H1 (cell line): ENCODE measurements around the gene HTR2A. TPM values are rescaled to one million over a fixed set of nuclear protein-coding genes. Genes with fewer than 3 reads are reported as not detected.

ENCODE experiments used
- CTCF ChIA-PET: fragments of 300-600 bp; sonication (Branson Sonifier 250); formaldehyde crosslinking; loops from one replicate; lab custom pipeline; 2021; ENCODE audit not compliant: partially characterized antibody; lab: Charles Lee
- POLR2A ChIA-PET: fragments of 300-600 bp; sonication (Branson Sonifier 250); formaldehyde crosslinking; loops from one replicate; lab custom pipeline; 2021; ENCODE audit warnings: inconsistent platforms; ENCODE audit not compliant: partially characterized antibody; lab: Charles Lee
- DNase-seq, 2 experiments: peaks; one replicate each; pipeline versions ENCODE4 v3.0.0 to v3.0.0-alpha.2; 2010 to 2022; ENCODE audit warnings: low spot score in 2 of 2, low read depth in 1 of 2, mixed read lengths in 1 of 2
- FAIRE-seq: peaks from 2 replicates; lab custom pipeline; 2011; peaks lifted over from hg19 to GRCh38; lab: Jason Lieb, UNC
- H2AFZ ChIP-seq: 2 replicates; pipeline ENCODE4 v1.8.1; 2012; ENCODE audit warnings: low read length, inconsistent platforms
- H2AK5ac ChIP-seq: 2 replicates; pipeline ENCODE4 v1.6.1; 2013; ENCODE audit warnings: low read depth, low read length
- H2BK120ac ChIP-seq: replicated peaks from 2 replicates; pipeline ENCODE3; 2013; ENCODE audit warnings: low read depth, low read length, inconsistent platforms
- H2BK12ac ChIP-seq: 2 replicates; pipeline ENCODE4 v1.6.1; 2013; ENCODE audit warnings: low read depth, low read length
- H2BK15ac ChIP-seq: 2 replicates; pipeline ENCODE4 v1.6.1; 2013; ENCODE audit warnings: low read length
- H2BK20ac ChIP-seq: 2 replicates; pipeline ENCODE4 v1.6.1; 2013; ENCODE audit warnings: low read length
- H2BK5ac ChIP-seq: 2 replicates; pipeline ENCODE4 v1.6.1; 2013; ENCODE audit warnings: low read depth, low read length
- H3K14ac ChIP-seq: 2 replicates; pipeline ENCODE4 v1.6.1; 2013; ENCODE audit warnings: inconsistent platforms; ENCODE audit not compliant: insufficient read length
- H3K18ac ChIP-seq: 2 replicates; pipeline ENCODE4 v1.6.1; 2013; ENCODE audit warnings: low read length; ENCODE audit errors: extremely low read depth
- H3K23ac ChIP-seq: 2 replicates; pipeline ENCODE4 v1.6.1; 2013; ENCODE audit warnings: inconsistent platforms; ENCODE audit not compliant: insufficient read length
- H3K23me2 ChIP-seq: 2 replicates; pipeline ENCODE4 v1.6.1; 2013; ENCODE audit warnings: low read depth, low read length
- H3K27ac ChIP-seq: 2 replicates; pipeline ENCODE4 v1.6.1; 2011; ENCODE audit warnings: low read depth, low read length, inconsistent platforms
- H3K27me3 ChIP-seq, 4 experiments: replicated peaks in 1 of 4; 1 replicate in 1 of 4; 2 replicates in 3 of 4; pipeline versions ENCODE4 v1.6.1 to v1.8.1; 2011 to 2013; ENCODE audit warnings: low read length in 3 of 4, mild to moderate bottlenecking in 3 of 4, inconsistent platforms in 2 of 4, mixed read lengths in 2 of 4, moderate library complexity in 1 of 4; ENCODE audit not compliant: control insufficient read depth in 3 of 4, insufficient read depth in 3 of 4; ENCODE audit errors: extremely low read depth in 1 of 4
- H3K36me3 ChIP-seq, 4 experiments: 2 replicates each; pipeline versions ENCODE4 v1.6.1 to v1.8.1; 2011 to 2013; ENCODE audit warnings: mild to moderate bottlenecking in 4 of 4, low read length in 3 of 4, moderate library complexity in 2 of 4, control low read depth in 1 of 4, inconsistent platforms in 1 of 4; ENCODE audit not compliant: insufficient read depth in 4 of 4, control insufficient read depth in 2 of 4
- H3K4ac ChIP-seq: replicated peaks from 2 replicates; pipeline ENCODE3; 2013; ENCODE audit warnings: low read length, low read depth, mixed read lengths, inconsistent platforms; ENCODE audit not compliant: insufficient read length
- H3K4me1 ChIP-seq, 4 experiments: replicated peaks in 1 of 4; 1 replicate in 1 of 4; 2 replicates in 3 of 4; pipeline versions ENCODE4 v1.6.1 to v1.8.1; 2011 to 2013; ENCODE audit warnings: low read length in 3 of 4, inconsistent platforms in 2 of 4, mixed read lengths in 1 of 4; ENCODE audit not compliant: insufficient read depth in 4 of 4, control insufficient read depth in 3 of 4
- H3K4me2 ChIP-seq, 2 experiments: 2 replicates each; pipeline versions ENCODE4 v1.6.1 to v1.8.1; 2011 to 2013; ENCODE audit warnings: low read depth in 2 of 2, low read length in 2 of 2, control low read depth in 1 of 2, inconsistent platforms in 1 of 2, mild to moderate bottlenecking in 1 of 2; ENCODE audit not compliant: insufficient read depth in 1 of 2
- H3K4me3 ChIP-seq, 4 experiments: fragments of 200-600, 300-600 bp in 1 of 4; sonication (generic), shearing (Covaris generic), sonication (Bioruptor Twin) in 1 of 4; 2 replicates each; pipeline versions ENCODE4 v1.5.1 to v1.8.1; 2011 to 2016; ENCODE audit warnings: low read length in 4 of 4, low read depth in 3 of 4, control low read depth in 2 of 4, inconsistent platforms in 2 of 4, mild to moderate bottlenecking in 2 of 4, mixed read lengths in 1 of 4, moderate library complexity in 1 of 4; ENCODE audit not compliant: insufficient read depth in 2 of 4; ENCODE audit errors: extremely low read depth in 1 of 4
- H3K56ac ChIP-seq: replicated peaks from 2 replicates; pipeline ENCODE3; 2013; ENCODE audit warnings: low read depth, mild to moderate bottlenecking, mixed read lengths, low read length, inconsistent platforms; ENCODE audit not compliant: insufficient read length
- H3K79me1 ChIP-seq: 2 replicates; pipeline ENCODE4 v1.6.1; 2013; ENCODE audit warnings: low read depth, low read length, control low read depth
- H3K79me2 ChIP-seq, 2 experiments: 2 replicates each; pipeline versions ENCODE4 v1.6.1 to v1.8.1; 2012 to 2013; ENCODE audit warnings: low read length in 2 of 2, mild to moderate bottlenecking in 2 of 2, inconsistent platforms in 1 of 2; ENCODE audit not compliant: insufficient read depth in 2 of 2, control insufficient read depth in 1 of 2
- H3K9ac ChIP-seq, 4 experiments: replicated peaks in 1 of 4; 1 replicate in 1 of 4; 2 replicates in 3 of 4; pipeline versions ENCODE4 v1.6.1 to v1.8.1; 2011 to 2013; ENCODE audit warnings: low read depth in 3 of 4, low read length in 3 of 4, control low read depth in 2 of 4, mild to moderate bottlenecking in 2 of 4, moderate library complexity in 2 of 4, inconsistent platforms in 1 of 4; ENCODE audit errors: extremely low read depth in 1 of 4
- H3K9me3 ChIP-seq, 2 experiments: 2 replicates each; pipeline versions ENCODE4 v1.6.1 to v1.8.1; 2012 to 2013; ENCODE audit warnings: mild to moderate bottlenecking in 2 of 2, moderate library complexity in 2 of 2, control low read depth in 1 of 2, inconsistent platforms in 1 of 2, low read depth in 1 of 2, low read length in 1 of 2, mixed read lengths in 1 of 2; ENCODE audit not compliant: insufficient read depth in 2 of 2
- H4K20me1 ChIP-seq, 2 experiments: replicated peaks in 1 of 2; 2 replicates each; pipeline versions ENCODE3 to v1.8.1; 2011 to 2013; ENCODE audit warnings: inconsistent platforms in 2 of 2, low read length in 2 of 2, mild to moderate bottlenecking in 1 of 2; ENCODE audit not compliant: insufficient read depth in 2 of 2, control insufficient read depth in 1 of 2
- H4K5ac ChIP-seq: 2 replicates; pipeline ENCODE4 v1.6.1; 2013; ENCODE audit warnings: low read length, low read depth, mixed read lengths, inconsistent platforms; ENCODE audit not compliant: insufficient read length
- H4K8ac ChIP-seq: 2 replicates; pipeline ENCODE4 v1.8.0; 2013; ENCODE audit warnings: mild to moderate bottlenecking, moderate library complexity, low read length, inconsistent platforms; ENCODE audit not compliant: insufficient read depth; ENCODE audit errors: extremely low read depth
- H4K91ac ChIP-seq: replicated peaks from 2 replicates; pipeline ENCODE3; 2013; ENCODE audit warnings: low read length, mixed read lengths, inconsistent platforms; ENCODE audit not compliant: insufficient read length
- BACH1 ChIP-seq: IDR thresholded peaks from 2 replicates; pipeline ENCODE4 v1.6.1; 2012; ENCODE audit warnings: low read length, improper control_type of control experiment
- FOSL1 ChIP-seq: IDR thresholded peaks from 2 replicates; pipeline ENCODE4 v1.6.1; 2011; ENCODE audit warnings: mild to moderate bottlenecking, low read depth, low read length, moderate library complexity; ENCODE audit not compliant: insufficient read depth
- KDM5A ChIP-seq: fragments of 200-600 bp; IDR thresholded peaks from 2 replicates; pipeline ENCODE4 v1.7.1; 2012; ENCODE audit warnings: mild to moderate bottlenecking, low read length, inconsistent platforms, mixed read lengths
- SP4 ChIP-seq: IDR thresholded peaks from 2 replicates; pipeline ENCODE4 v1.6.1; 2012; ENCODE audit warnings: low read length, inconsistent platforms
- TEAD4 ChIP-seq: IDR thresholded peaks from 2 replicates; pipeline ENCODE4 v1.6.1; 2012; ENCODE audit warnings: low read depth, low read length, inconsistent platforms, mixed read lengths
- WGBS, 2 experiments: shearing (Covaris generic) in 1 of 2; methylation state at CpG; one replicate each; pipeline versions ENCODE4 v1.1.6 to v1.1.7; 2013 to 2015; ENCODE audit warnings: low lambda C conversion rate in 2 of 2, mixed read lengths in 2 of 2, inconsistent platforms in 1 of 2, low coverage in 1 of 2, missing lambda C conversion rate in 1 of 2; ENCODE audit not compliant: insufficient replicate concordance in 2 of 2, insufficient coverage in 1 of 2, insufficient read length in 1 of 2; ENCODE audit errors: extremely low coverage in 1 of 2, missing lambda C conversion rate in 1 of 2; 5-methylcytosine and 5-hydroxymethylcytosine counted together
- polyA plus RNA-seq, 7 experiments: library from polyadenylated mRNA; depleted of rRNA in 3 of 7; stranded (reverse) in 5 of 7; unstranded in 2 of 7; fragments of >200 nt in 5 of 7; fragments of 200-250 nt in 2 of 7; gene quantifications; 1 replicate in 5 of 7; 2 replicates in 1 of 7; 4 replicates in 1 of 7; pipeline versions ENCODE4 v1.2.1 to v1.2.3, GENCODE V29; 2011 to 2013; ENCODE audit warnings: missing spikeins in 2 of 7, mixed read lengths in 2 of 7
- total RNA-seq: library from RNA; stranded (reverse); fragmentation: NEBNext Ultra II Directional; extraction: Animal tissue kit (Norgen Biotek cat#: 25700); gene quantifications from 2 replicates; pipeline ENCODE4 v1.2.1, GENCODE V29; 2021
- TF ChIP-seq, protein P1 (sequence below): IDR thresholded peaks from 2 replicates; pipeline ENCODE4 v1.6.1; 2012; ENCODE audit warnings: inconsistent platforms

The HTR2A gene
- total and polyA plus RNA-seq, 2 of the 8 experiments (the other 6 are each of a cell fraction or from before 2014, with no cell fraction given): not detected

DNA sequence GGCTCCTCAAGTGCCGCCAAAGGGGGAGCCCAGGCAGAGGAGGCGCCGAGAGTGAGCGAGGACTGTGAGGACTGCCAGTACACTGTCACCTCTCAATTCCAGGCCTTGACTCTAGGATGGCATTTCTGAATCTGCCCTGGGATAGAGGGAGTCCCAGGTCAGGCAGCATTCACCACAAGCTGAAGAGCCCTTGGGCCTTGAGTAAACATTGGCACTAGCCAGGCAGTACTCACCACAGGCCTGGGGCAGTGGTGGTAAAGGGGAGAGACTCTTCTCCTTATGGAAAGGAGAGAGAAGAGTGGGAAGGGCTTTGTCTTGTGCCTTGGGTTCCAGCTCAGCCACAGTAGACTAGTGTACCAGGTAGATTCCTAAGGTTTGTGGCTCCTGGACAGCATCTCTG is 39.7 kb upstream of the HTR2A start:
- Histone ChIP-seq H4K20me1 (no peaks in the 10 kb centered on the region), H3K79me2 (no peaks in the 10 kb centered on the region), H3K9me3 (peaks cover 12 to 13% of the 10 kb centered on the region in 2 experiments), H4K5ac (no peak overlapping the region), H3K23me2 (no peaks in the 10 kb centered on the region), H2AK5ac (no peak overlapping the region), H3K4me2 (no peak overlapping the region), H3K23ac (no peak overlapping the region), H3K4me3 (no peak overlapping the region), H3K79me1 (no peaks in the 10 kb centered on the region), H3K14ac (no peak overlapping the region), H3K9ac (no peak overlapping the region), H2BK15ac (no peak overlapping the region), H3K36me3 (no peaks in the 10 kb centered on the region; a peak in 1 of 8 replicates), H3K18ac (no peak overlapping the region), H3K4ac (no peak overlapping the region), H4K8ac (no peak overlapping the region), H2BK5ac (no peak overlapping the region), H2BK120ac (no peak overlapping the region), H4K91ac (no peak overlapping the region), H2AFZ (no peak overlapping the region), H2BK20ac (no peak overlapping the region), H2BK12ac (no peak overlapping the region), H3K27ac (no peak overlapping the region), H3K4me1 (no peaks in the 10 kb centered on the region), H3K56ac (no peak overlapping the region), H3K27me3 (no peaks in the 10 kb centered on the region)
- WGBS, 2 experiments: 100% methylated on average over 4 of the region's 4 CpGs; no CpG with 5 or more reads in 1 of the 2 experiments
- DNase-seq (no peak), FAIRE-seq (no peak)
- CTCF ChIA-PET: interaction anchor here (0.6 to 2.2 kb wide), 3 partner anchors 26 to 1489 kb away, joined by 3 to 7 read pairs (median 5); no protein-coding TSS in a partner anchor
- TF ChIP-seq, protein P1, sequence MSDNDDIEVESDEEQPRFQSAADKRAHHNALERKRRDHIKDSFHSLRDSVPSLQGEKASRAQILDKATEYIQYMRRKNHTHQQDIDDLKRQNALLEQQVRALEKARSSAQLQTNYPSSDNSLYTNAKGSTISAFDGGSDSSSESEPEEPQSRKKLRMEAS: no peak
- TF ChIP-seq FOSL1 (no peak), KDM5A (no peak), TEAD4 (no peak), BACH1 (no peak), SP4 (no peak)
- POLR2A ChIA-PET: no interaction called here
